ENCODE data around the gene TTC3.

GRCh38 chr21:37072274-37072987 lies 623 bp upstream of the TTC3 start:
- TF ChIP-seq, protein P1, sequence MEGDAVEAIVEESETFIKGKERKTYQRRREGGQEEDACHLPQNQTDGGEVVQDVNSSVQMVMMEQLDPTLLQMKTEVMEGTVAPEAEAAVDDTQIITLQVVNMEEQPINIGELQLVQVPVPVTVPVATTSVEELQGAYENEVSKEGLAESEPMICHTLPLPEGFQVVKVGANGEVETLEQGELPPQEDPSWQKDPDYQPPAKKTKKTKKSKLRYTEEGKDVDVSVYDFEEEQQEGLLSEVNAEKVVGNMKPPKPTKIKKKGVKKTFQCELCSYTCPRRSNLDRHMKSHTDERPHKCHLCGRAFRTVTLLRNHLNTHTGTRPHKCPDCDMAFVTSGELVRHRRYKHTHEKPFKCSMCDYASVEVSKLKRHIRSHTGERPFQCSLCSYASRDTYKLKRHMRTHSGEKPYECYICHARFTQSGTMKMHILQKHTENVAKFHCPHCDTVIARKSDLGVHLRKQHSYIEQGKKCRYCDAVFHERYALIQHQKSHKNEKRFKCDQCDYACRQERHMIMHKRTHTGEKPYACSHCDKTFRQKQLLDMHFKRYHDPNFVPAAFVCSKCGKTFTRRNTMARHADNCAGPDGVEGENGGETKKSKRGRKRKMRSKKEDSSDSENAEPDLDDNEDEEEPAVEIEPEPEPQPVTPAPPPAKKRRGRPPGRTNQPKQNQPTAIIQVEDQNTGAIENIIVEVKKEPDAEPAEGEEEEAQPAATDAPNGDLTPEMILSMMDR (IDR thresholded peaks at IDR 0.05; ENCODE audit: low read depth, low read length) = no peak
- TF ChIP-seq, protein P2, sequence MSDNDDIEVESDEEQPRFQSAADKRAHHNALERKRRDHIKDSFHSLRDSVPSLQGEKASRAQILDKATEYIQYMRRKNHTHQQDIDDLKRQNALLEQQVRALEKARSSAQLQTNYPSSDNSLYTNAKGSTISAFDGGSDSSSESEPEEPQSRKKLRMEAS (IDR thresholded peaks at IDR 0.05; ENCODE audit: low read depth, low read length) = no peak
- TF ChIP-seq POLR2A (IDR thresholded peaks at IDR 0.05; ENCODE audit: extremely low read depth, insufficient read length) = no peak
